Fibroblast of pulmonary artery (primary cell): ENCODE data around the gene STK26.

ENCODE experiments used
- DNase-seq: peaks from one replicate; pipeline ENCODE4 v3.0.0-alpha.2; 2010; ENCODE audit warnings: low read depth
- H3K4me3 ChIP-seq: replicated peaks from 2 replicates; pipeline ENCODE4 v1.5.1; 2011; ENCODE audit warnings: low read depth, mild to moderate bottlenecking, control low read depth, low read length, moderate library complexity
- TF ChIP-seq, protein P1 (sequence below): IDR thresholded peaks from 2 replicates; pipeline ENCODE4 v1.5.1; 2011; ENCODE audit warnings: mild to moderate bottlenecking, control low read depth, low read length, inconsistent platforms; ENCODE audit errors: missing control alignments

STK26 gene

DNA sequence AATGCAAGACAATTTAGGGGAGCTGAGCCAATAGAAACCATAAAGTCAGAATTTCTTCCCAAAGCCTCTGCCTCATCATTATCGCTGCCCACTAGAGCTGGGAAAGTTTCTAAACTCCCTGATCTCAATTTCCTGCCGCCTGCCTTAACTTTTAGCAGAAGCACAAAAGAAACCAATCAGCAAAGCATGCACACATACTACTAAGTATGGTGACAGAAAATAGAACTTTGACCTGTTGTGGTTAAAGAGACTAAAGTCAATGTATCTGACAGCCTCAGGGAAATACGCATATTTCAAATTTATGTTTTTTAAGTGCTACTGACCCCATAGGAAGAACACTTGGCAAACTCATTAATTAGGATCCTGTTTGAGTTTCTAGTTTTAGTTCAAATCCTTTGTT, 10.1 kb downstream of the STK26 start:
- no peak for DNase-seq
- no peak overlapping the region for H3K4me3 ChIP-seq
- TF ChIP-seq, protein P1, sequence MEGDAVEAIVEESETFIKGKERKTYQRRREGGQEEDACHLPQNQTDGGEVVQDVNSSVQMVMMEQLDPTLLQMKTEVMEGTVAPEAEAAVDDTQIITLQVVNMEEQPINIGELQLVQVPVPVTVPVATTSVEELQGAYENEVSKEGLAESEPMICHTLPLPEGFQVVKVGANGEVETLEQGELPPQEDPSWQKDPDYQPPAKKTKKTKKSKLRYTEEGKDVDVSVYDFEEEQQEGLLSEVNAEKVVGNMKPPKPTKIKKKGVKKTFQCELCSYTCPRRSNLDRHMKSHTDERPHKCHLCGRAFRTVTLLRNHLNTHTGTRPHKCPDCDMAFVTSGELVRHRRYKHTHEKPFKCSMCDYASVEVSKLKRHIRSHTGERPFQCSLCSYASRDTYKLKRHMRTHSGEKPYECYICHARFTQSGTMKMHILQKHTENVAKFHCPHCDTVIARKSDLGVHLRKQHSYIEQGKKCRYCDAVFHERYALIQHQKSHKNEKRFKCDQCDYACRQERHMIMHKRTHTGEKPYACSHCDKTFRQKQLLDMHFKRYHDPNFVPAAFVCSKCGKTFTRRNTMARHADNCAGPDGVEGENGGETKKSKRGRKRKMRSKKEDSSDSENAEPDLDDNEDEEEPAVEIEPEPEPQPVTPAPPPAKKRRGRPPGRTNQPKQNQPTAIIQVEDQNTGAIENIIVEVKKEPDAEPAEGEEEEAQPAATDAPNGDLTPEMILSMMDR = no peak

DNA sequence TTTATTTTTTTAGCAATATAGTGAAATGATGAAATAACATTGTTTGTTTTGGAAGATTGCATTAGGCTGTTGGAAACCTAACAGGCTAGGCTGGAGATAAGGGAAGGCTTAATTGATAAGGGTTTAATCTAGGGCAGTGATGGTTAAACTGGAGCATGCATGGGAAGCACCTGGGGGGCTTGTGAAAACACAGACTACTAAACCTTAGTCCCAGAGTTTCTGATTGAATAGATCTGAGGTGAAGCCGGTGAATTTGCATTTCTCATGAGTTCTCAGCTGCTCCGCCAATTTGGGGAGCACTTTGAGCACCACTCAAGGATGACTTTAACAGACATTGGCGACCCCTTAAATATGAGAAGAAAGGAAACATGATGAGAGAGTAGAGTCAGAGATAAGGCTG, 11.5 kb downstream of the STK26 start:
- no peak for DNase-seq
- H3K4me3 ChIP-seq = no peak overlapping the region
- TF ChIP-seq, protein P1 = no peak

DNA sequence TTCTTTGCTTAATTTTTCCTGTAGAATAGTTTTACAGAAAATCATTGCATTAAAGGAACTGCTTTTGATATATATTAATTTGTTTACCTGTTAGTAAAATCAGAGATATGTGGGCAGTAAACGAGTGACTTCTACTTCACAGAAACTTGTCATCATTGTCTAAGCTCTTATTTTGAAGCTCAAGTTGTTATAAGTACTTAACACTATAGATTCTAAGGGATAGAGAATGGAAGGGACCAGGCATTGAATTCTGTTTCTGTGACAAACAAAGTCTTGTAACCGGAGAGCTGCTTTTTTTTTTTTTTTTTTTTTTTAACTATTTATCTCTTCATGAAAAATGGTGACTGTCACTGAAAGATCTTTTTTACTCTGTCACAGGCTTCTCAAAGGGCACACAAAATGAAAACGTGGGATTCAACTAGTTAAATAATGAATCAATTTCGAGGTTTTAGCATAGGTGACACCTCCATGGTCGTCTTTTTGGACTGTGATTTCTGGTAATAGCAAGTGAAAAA, 14.4 kb downstream of the STK26 start:
- H3K4me3 ChIP-seq = no peak overlapping the region
- TF ChIP-seq, protein P1 = no peak
- DNase-seq = no peak

DNA sequence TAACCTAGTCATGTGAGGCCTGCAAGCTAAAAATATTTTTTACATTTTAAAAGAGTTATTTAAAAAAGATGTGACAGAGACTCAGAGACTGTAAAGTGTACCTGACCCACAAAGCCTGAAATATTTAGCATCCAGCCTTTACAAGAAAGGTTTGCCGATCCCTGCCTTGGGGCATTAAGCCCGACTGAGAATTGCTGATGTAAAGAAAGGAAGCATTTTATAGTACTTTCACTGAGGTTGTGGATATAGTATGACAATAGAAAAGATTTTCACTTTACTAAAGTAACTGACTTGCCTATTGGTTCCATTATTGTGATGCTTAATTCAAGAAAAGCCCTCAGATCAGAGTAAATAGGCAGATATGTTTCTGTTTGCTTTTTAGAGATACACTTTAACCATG, 17.0 kb downstream of the STK26 start:
- TF ChIP-seq, protein P1 = no peak
- DNase-seq = no peak
- H3K4me3 ChIP-seq = no peak overlapping the region

DNA sequence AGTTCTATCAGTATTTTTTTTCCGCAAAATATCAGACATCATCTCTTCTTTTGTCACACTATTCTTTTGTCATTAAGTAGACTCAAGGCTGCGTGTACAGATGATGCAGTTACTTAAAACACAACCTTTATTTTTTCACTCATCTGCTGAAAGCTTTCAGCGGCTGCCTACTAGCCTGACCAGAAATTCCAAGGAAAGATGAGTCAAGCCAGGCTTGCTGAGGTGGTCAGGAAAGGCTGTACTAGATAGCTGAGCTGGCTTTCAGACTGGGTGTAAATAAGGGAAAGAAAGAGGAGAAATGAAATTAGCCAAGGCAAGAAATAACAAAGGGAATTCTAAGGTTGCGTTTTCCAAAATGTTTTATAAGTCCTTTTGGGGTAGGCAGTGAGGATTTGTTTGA, 17.9 kb downstream of the STK26 start:
- peak; percentile 39 for DNase-seq
- TF ChIP-seq, protein P1 = no peak
- no peak overlapping the region for H3K4me3 ChIP-seq

DNA sequence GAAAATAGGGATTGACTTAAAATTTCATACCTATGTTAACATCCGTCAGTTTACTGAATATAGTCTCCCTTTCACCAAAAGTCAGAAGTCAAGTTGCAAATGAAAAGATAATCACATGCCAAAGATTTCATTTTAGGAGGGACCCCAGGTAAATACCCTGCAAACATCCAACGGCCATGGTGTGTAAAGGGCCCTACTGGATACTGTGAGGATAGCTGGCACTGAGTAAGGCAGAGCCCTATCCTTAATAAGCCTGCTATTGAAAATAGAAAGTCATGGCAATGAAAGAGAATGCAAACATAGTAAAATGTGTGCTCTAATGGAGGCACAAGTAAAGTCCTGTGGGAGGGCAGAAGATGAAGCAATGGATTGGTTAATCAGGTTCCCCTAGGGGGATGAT, 20.9 kb downstream of the STK26 start:
- H3K4me3 ChIP-seq = no peak overlapping the region
- DNase-seq = no peak
- TF ChIP-seq, protein P1 = no peak

DNA sequence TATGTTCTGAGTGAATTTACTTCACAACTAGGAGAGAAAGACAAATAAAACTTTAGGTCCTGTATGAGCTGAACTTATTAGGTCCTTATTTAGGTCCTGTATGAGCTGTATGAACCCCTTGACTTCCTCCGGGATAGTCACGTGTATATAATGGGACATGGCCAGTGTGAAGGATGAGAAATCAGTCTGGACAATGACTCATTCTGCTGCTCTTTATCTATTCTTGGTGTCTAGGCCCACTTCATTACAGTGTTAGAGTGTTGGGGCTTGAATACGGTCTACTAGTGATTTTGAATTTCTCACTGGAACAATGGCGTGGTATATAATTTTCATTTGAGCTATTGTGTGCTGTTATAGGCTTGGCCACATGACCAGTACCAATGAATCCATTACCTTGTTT, 21.9 kb downstream of the STK26 start:
- H3K4me3 ChIP-seq = no peak overlapping the region
- TF ChIP-seq, protein P1 = no peak
- no peak for DNase-seq
